ENCODE measurements around the gene KCNE3. TPM values are rescaled to one million over a fixed set of nuclear protein-coding genes. Genes with fewer than 3 reads are reported as not detected.
A peak's percentile ranks its signal among the peaks of the same experiment; 100 is the strongest.

The KCNE3 gene
- total RNA-seq, 1 donor from 2014 or later: 0.59 TPM

DNA sequence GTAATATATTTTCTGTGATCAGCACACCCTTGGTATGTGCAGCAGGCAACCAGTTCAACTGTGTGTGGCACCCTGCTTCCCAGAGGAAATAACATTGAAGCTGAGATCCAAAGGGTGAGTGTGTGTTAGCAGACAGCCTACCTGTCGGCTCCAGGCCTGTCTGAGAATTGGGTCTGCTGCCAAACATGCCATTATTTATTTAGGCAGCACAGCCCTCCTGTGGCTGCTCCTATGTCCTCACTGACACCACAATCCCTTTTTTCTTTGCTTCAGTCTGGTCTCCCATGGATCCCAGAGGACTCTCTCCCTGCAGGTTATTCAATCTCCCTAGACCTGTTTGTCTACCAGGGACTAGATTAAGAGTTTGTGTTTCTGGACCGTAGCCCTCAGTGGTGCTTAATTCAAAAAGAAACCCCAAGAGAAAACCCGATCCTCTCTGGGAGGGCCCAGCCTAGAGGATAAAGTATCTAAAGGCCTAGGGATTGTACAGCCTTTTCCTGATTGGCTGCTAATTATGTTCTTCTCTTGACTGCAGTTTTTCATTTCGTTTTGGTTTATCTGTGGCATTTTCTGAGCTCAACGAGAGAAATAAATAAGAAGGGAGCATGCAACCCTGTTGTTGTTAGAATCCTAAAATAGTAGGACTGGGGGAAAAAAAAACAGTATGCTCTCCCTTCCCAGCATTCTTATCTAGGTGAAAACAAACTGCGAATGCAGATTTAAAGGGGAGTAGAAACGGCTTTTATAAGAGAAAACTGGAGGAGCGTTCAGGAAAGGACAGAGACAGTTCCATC, 24.1 kb downstream of the KCNE3 start:
- Mint-ChIP-seq H3K4me3 (ENCODE audit: unreplicated experiment) (no peak overlapping the region), H3K36me3 (ENCODE audit: low read depth, unreplicated experiment) (peaks cover 2% of the 10 kb centered on the region), H3K27ac (ENCODE audit: unreplicated experiment) (no peak overlapping the region), H3K27me3 (ENCODE audit: low read depth, unreplicated experiment) (peaks cover 3% of the 10 kb centered on the region), H3K4me1 (ENCODE audit: low read depth, unreplicated experiment) (peaks cover 3% of the 10 kb centered on the region), H3K9me3 (ENCODE audit: unreplicated experiment) (no peaks in the 10 kb centered on the region)
- Histone ChIP-seq H3K4me2 (ENCODE audit: low read length) (peak overlapping the region; percentile 45), H3K27ac (ENCODE audit: low read depth, low read length) (no peak overlapping the region), H3K4me1 (ENCODE audit: insufficient read depth, low read length) (peaks cover 9% of the 10 kb centered on the region), H3K4me3 (ENCODE audit: insufficient read depth, low read depth, low read length) (no peak overlapping the region), H3K9me3 (ENCODE audit: insufficient read depth, low read depth, low read length) (no peaks in the 10 kb centered on the region), H2AFZ (ENCODE audit: low read depth, low read length) (no peak overlapping the region), H3K36me3 (ENCODE audit: insufficient read depth, low read length) (no peaks in the 10 kb centered on the region), H3K27me3 (ENCODE audit: insufficient read depth, low read length) (no peaks in the 10 kb centered on the region), H4K20me1 (ENCODE audit: insufficient read depth, low read length) (no peaks in the 10 kb centered on the region), H3K9ac (ENCODE audit: low read length) (peak overlapping the region; percentile 24), H3K79me2 (ENCODE audit: insufficient read depth, low read length) (no peaks in the 10 kb centered on the region)
- TF ChIP-seq CTCF (IDR thresholded peaks at IDR 0.05; ENCODE audit: insufficient read depth, low read depth, low read length) (no peak), EZH2 (IDR thresholded peaks at IDR 0.05; ENCODE audit: insufficient read depth, low read length) (no peak)
- DNase-seq (ENCODE audit: low read depth) (peak; percentile 25), FAIRE-seq (no peak)

DNA sequence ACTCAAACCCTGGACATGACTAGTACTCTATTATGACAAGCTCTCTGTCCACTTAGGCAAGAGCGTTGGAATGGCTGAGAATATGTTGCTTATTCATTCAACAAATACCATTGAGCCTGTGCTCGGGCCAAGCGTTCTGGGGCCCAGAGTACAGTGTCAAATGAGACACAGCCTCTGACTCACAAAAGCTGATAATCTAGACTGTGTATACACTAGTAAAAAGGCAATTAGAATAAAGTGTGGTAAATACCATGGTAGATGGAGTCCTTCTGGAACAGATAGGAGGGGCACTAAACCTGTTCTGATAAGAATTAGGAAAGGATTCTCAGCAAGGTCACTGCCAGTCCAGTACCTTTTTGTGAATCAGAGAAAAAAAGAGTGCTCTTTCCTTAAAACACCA, 24.7 kb downstream of the KCNE3 start:
- Mint-ChIP-seq H3K4me1 (ENCODE audit: low read depth, unreplicated experiment) (peaks cover 4% of the 10 kb centered on the region), H3K27ac (ENCODE audit: unreplicated experiment) (no peak overlapping the region), H3K4me3 (ENCODE audit: unreplicated experiment) (no peak overlapping the region), H3K36me3 (ENCODE audit: low read depth, unreplicated experiment) (peaks cover 2% of the 10 kb centered on the region), H3K27me3 (ENCODE audit: low read depth, unreplicated experiment) (peaks cover 3% of the 10 kb centered on the region), H3K9me3 (ENCODE audit: unreplicated experiment) (no peaks in the 10 kb centered on the region)
- DNase-seq (ENCODE audit: low read depth): peak; percentile 51
- H3K27ac ChIP-seq (ENCODE audit: low read depth, low read length): no peak overlapping the region
- H3K9ac ChIP-seq (ENCODE audit: low read length): no peak overlapping the region
- H3K79me2 ChIP-seq (ENCODE audit: insufficient read depth, low read length): no peaks in the 10 kb centered on the region
- TF ChIP-seq CTCF (IDR thresholded peaks at IDR 0.05; ENCODE audit: insufficient read depth, low read depth, low read length) (no peak), EZH2 (IDR thresholded peaks at IDR 0.05; ENCODE audit: insufficient read depth, low read length) (no peak)
- no peak overlapping the region for H2AFZ ChIP-seq (ENCODE audit: low read depth, low read length)
- H3K27me3 ChIP-seq (ENCODE audit: insufficient read depth, low read length): no peaks in the 10 kb centered on the region
- no peak overlapping the region for H3K4me3 ChIP-seq (ENCODE audit: insufficient read depth, low read depth, low read length)
- H3K36me3 ChIP-seq (ENCODE audit: insufficient read depth, low read length): no peaks in the 10 kb centered on the region
- FAIRE-seq: no peak
- H3K4me2 ChIP-seq (ENCODE audit: low read length): no peak overlapping the region
- peaks cover 10% of the 10 kb centered on the region for H3K4me1 ChIP-seq (ENCODE audit: insufficient read depth, low read length)
- H3K9me3 ChIP-seq (ENCODE audit: insufficient read depth, low read depth, low read length): no peaks in the 10 kb centered on the region
- no peaks in the 10 kb centered on the region for H4K20me1 ChIP-seq (ENCODE audit: insufficient read depth, low read length)

DNA sequence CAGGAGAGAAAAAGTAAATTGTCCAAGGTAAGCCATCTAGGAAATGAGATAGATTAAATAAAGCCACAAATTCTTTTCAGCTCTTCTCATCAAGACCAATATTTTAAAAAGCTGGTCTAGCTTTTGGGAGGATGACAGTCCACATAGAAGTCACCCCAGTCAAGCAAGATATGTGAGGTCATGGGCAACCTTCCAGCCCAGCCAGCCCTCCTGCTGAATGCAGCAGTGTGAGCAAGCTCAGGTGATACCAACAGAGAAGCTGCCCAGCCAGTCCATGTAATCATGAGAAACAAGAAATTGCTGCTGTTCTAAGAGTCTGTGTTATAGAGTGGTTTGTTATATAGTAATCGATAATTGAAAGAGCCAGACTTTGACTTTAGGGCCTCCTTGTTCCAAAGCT, 28.7 kb downstream of the KCNE3 start:
- DNase-seq (ENCODE audit: low read depth): no peak
- no peak overlapping the region for H3K4me3 Mint-ChIP-seq (ENCODE audit: unreplicated experiment)
- FAIRE-seq: no peak

More for the DNA sequence above, 28.7 kb downstream of the KCNE3 start:
- no peaks in the 10 kb centered on the region for H3K36me3 ChIP-seq (ENCODE audit: insufficient read depth, low read length)
- no peak overlapping the region for H3K9ac ChIP-seq (ENCODE audit: low read length)
- Mint-ChIP-seq H3K9me3 (ENCODE audit: unreplicated experiment) (no peaks in the 10 kb centered on the region), H3K4me1 (ENCODE audit: low read depth, unreplicated experiment) (peaks cover 10% of the 10 kb centered on the region), H3K27ac (ENCODE audit: unreplicated experiment) (no peak overlapping the region), H3K36me3 (ENCODE audit: low read depth, unreplicated experiment) (no peaks in the 10 kb centered on the region), H3K27me3 (ENCODE audit: low read depth, unreplicated experiment) (no peaks in the 10 kb centered on the region)
- TF ChIP-seq CTCF (IDR thresholded peaks at IDR 0.05; ENCODE audit: insufficient read depth, low read depth, low read length): no peak
- TF ChIP-seq EZH2 (IDR thresholded peaks at IDR 0.05; ENCODE audit: insufficient read depth, low read length): no peak
- no peaks in the 10 kb centered on the region for H3K9me3 ChIP-seq (ENCODE audit: insufficient read depth, low read depth, low read length)
- H3K4me3 ChIP-seq (ENCODE audit: insufficient read depth, low read depth, low read length): no peak overlapping the region
- no peak overlapping the region for H3K4me2 ChIP-seq (ENCODE audit: low read length)
- H3K79me2 ChIP-seq (ENCODE audit: insufficient read depth, low read length): no peaks in the 10 kb centered on the region
- H3K27ac ChIP-seq (ENCODE audit: low read depth, low read length): no peak overlapping the region
- H3K4me1 ChIP-seq (ENCODE audit: insufficient read depth, low read length): peaks cover 13% of the 10 kb centered on the region
- H2AFZ ChIP-seq (ENCODE audit: low read depth, low read length): no peak overlapping the region
- no peaks in the 10 kb centered on the region for H4K20me1 ChIP-seq (ENCODE audit: insufficient read depth, low read length)
- H3K27me3 ChIP-seq (ENCODE audit: insufficient read depth, low read length): no peaks in the 10 kb centered on the region

Data from astrocyte (in vitro differentiated cells and primary cell).